ENCODE measurements around the gene NUBPL.
"Not testable (repeated sequence)": the region's sequence is repeated elsewhere in the genome, so short reads cannot be mapped to it uniquely, and the experiment has no call there.

Gene NUBPL

DNA sequence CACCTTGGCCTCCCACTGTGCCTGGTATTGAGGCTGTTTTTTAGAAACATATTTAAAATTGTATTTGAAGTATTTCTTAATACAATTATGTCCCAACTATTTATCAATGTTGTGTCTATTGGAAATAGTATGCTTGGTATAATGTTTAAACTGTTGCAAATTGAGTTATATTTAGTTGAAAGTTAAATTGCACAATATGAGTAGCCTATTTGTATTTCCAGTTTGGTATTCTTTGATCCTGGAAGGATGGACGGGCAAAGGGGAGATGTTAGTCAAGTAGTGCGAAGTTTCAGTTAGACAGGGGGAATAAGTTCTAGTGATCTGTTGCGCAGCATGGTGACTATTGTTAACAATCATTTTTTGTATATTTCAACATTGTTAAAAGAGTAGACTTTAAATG, 111.5 kb downstream of the NUBPL start:
- no peak for DNase-seq (ENCODE audit: low read depth, low spot score)

DNA sequence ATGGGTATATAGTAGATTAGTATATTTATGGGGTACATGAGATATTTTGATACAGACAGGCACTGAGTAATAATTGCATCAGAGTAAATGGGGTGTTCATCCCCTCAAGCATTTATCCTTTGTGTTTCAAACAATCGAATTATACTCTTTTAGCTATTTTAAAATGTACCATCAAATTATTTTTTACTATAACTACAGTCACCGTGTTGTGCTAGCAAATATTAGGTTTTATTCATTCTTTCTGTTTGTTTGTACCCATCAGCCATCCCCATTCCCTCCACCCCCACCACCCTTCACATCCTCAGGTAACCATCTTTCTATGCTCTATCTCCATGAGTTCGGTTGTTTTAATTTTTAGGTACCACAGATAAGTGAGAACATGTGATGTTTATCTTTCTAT, 115.8 kb downstream of the NUBPL start:
- no peak for DNase-seq (ENCODE audit: low read depth, low spot score)

- DNase-seq (ENCODE audit: low read depth, low spot score) = no peak
These were observed 116.4 kb downstream of the NUBPL start for GRCh38 chr14:31677630-31678029.

GRCh38 chr14:31678421-31679249, 117.4 kb downstream of the NUBPL start:
- no peak for DNase-seq (ENCODE audit: low read depth, low spot score)

DNA sequence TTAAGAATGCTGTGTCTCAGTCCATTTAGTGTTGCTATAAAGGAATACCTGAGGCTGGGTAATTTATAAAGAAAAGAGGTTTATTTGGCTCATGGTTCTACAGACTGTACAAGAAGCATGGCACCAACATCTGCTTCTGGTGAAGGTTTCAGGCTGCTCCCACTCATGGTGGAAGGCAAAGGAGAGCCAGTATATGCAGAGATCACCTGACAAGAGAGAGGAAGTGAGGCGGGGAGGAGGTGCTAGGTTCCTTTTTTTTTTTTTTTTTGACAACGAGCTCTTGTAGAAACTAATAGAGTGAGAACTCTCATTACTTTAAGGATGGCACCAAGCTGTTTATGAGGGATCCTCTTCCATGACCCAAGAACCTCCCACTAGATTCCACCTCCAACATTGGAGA, 121.6 kb downstream of the NUBPL start:
- no peak for DNase-seq (ENCODE audit: low read depth, low spot score)

DNA sequence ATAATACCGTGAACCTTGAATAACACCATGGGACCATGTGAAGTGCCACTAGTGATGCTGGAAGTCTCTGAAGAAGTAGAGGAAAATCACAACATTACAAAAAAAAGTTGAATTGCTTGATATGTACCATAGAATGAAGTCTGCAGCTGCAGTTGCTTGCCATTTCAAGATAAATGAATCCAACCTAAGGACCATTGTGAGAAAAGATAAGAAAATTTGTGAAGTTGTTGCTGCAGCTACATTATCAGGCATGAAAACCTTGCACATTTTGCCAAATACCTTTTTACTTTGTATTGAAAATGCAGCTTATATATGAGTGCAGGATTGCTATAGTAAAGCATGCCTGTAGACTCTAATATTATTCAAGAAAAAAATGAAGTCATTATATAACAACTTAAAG, 126.5 kb downstream of the NUBPL start:
- DNase-seq (ENCODE audit: low read depth, low spot score) = no peak

GRCh38 chr14:31690056-31690455, 128.9 kb downstream of the NUBPL start:
- DNase-seq (ENCODE audit: low read depth, low spot score) = no peak

- no peak for DNase-seq (ENCODE audit: low read depth, low spot score)
These were observed 131.2 kb downstream of the NUBPL start for GRCh38 chr14:31692376-31692781.

DNA sequence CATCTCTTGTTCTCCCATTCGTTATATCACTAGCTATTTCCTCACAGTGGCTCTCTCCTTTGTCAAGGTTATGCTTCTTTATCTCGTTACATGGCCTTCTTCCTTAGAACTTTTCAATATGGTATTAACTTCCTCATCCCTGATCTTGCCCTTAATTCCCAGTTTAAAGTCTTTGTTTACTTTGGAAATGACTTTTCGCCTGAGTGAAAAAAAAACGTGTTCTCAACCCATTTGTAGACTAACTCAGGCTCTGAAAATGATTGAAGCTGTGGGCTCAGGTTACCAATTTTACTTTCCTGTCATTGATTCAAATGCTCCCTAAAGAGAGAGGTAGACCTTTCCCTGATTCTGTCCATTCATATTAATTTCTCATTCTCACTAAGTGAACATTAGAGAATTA, 135.2 kb downstream of the NUBPL start:
- no peak for DNase-seq (ENCODE audit: low read depth, low spot score)

GRCh38 chr14:31699809-31700208, 138.6 kb downstream of the NUBPL start:
- DNase-seq (ENCODE audit: low read depth, low spot score) = no peak

- DNase-seq (ENCODE audit: low read depth, low spot score) = no peak
These were observed 139.3 kb downstream of the NUBPL start for GRCh38 chr14:31700282-31701074.

- no peak for DNase-seq (ENCODE audit: low read depth, low spot score)
These were observed 140.9 kb downstream of the NUBPL start for GRCh38 chr14:31702130-31702529.

DNA sequence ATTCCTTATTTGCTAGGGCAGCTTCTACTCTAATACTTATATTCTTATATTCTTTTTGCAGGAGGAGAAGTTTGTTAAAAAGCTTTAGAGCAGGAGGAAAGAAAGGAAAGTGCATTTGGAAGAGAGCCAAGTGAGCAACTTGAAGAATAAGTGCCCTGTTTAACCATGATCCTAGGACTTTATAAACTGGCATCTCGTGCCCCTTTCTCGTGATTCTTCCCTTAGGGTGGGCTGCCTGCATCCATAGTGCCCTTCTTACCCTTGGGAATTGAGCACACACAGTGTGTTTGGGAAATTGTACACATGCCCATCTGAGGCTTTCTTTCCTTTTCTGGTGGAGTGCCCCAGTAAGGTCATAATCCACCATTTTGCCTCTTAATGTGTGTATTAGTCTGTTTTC, 141.9 kb downstream of the NUBPL start:
- no peak for DNase-seq (ENCODE audit: low read depth, low spot score)

- DNase-seq (ENCODE audit: low read depth, low spot score) = no peak
These were observed 144.5 kb downstream of the NUBPL start for GRCh38 chr14:31705731-31706130.

GRCh38 chr14:31708661-31709060, 147.5 kb downstream of the NUBPL start:
- DNase-seq (ENCODE audit: low read depth, low spot score) = not testable (repeated sequence)

GRCh38 chr14:31712244-31713127, 151.3 kb downstream of the NUBPL start:
- DNase-seq (ENCODE audit: low read depth, low spot score) = no peak

DNA sequence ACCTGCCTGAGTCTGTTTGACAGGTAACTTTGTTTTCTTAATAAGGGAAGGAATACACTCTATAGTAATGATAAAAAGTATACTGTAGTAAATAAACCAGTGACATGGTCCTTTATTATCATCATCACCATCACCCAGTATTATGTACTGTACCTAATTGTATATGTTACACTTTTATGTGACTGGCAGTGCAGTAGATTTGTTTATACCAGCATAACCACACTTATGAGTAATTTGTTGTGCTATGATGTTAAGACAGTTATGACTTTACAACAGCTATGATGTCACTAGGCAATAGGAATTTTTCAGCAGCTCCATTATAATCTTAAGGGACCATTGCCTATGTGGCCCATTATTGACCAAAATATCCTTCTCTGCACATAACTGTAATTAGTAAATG, 155.0 kb downstream of the NUBPL start:
- DNase-seq (ENCODE audit: low read depth, low spot score) = no peak

DNA sequence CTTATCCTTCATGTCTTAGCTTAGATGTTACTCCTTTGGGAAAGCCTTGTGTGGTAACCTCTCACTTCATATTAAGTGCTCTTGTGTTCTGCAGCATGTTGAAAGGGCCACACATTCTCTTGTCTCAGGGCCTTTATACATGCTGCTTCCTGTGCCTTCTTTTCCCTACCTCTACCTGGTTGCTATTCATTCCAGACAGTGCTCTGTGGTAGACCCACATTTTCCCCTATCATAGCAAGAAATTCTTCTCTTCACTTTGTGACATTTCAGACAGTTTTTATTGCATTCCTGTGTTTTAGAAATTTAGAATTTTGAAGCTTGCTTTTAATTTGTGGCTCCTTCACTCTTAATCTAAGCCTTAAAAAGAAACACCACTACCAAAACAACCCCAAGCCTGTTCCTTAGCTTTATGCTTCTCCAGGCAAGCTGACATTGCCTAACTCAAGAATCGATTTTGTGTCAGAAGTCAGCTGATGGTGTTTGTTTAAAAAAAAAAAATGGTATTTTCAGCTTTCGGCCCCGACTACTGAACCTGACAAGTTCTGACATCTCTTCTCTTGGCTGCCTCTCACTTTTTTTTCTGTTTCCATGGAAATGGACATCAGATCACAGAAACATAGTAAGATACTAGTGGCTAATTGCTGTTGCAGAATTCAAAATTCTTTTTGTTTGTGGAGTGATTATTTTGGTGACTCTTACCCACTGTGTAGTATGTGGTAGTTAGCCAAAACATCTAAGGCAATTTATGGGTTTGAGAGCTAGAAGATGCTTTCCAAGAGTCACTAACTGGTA, 156.3 kb downstream of the NUBPL start:
- DNase-seq (ENCODE audit: low read depth, low spot score) = no peak

- no peak for DNase-seq (ENCODE audit: low read depth, low spot score)
These were observed 157.4 kb downstream of the NUBPL start for GRCh38 chr14:31718585-31718984.

DNA sequence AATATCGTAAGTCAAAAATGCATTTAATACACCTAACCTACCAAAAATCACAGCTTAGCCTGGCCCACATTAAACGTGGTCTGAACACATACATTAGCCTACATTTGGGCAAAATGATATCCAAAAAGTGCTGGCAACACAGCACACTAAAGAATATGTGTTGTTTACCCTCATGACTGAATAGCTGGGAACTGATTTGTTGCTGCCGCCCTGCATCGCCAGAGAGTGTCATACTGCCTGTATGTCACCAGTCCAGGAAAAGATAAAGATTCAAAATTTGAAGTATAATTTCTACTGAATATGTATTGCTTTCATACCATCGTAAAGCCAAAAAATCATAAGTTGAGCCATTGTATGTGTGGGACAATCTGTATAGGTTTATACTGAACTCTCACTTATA, 157.8 kb downstream of the NUBPL start:
- DNase-seq (ENCODE audit: low read depth, low spot score) = no peak

- DNase-seq (ENCODE audit: low read depth, low spot score) = no peak
These were observed 165.1 kb downstream of the NUBPL start for GRCh38 chr14:31726337-31726736.
